IMR-90 (cell line): ENCODE data around the gene SSBP2. TPM values are rescaled to one million over a fixed set of nuclear protein-coding genes. Genes with fewer than 3 reads are reported as not detected.

Experiments used
- ATAC-seq: fragments of 200-7000 bp; cut with Tn5 transposase; 2 replicates; pipeline ENCODE4 v1.9.1; 2020; ENCODE audit warnings: low read depth, mild to moderate bottlenecking, moderate library complexity
- BruUV-seq: library from RNA; stranded (reverse); fragments of 400-500 nt; replicated peaks from 2 replicates; lab custom pipeline; 2021; lab: Mats Ljungman, UMichigan
- CTCF ChIA-PET: fragments of 300-600 bp; formaldehyde crosslinking; extraction: SDS; loops from one replicate; lab custom pipeline; 2021; ENCODE audit warnings: antibody characterized with exemption; lab: Yijun Ruan, JAX
- POLR2A ChIA-PET: fragments of 300-600 bp; sonication (Branson Sonifier 250); formaldehyde crosslinking; loops from one replicate; lab custom pipeline; 2022; ENCODE audit warnings: antibody characterized with exemption; ENCODE audit not compliant: unreplicated experiment; lab: Charles Lee
- DNase-seq: peaks from one replicate; pipeline ENCODE4 v3.0.0; 2013
- H2AFZ ChIP-seq: replicated peaks from 2 replicates; pipeline ENCODE3; 2013; ENCODE audit warnings: low read length, mild to moderate bottlenecking; ENCODE audit not compliant: poor library complexity
- H2AK5ac ChIP-seq: 2 replicates; pipeline ENCODE4 v1.6.1; 2013; ENCODE audit warnings: low read depth, low read length, inconsistent platforms
- H2AK9ac ChIP-seq: replicated peaks from 2 replicates; pipeline ENCODE3; 2013; ENCODE audit warnings: mild to moderate bottlenecking, low read depth, low read length, moderate library complexity; ENCODE audit not compliant: poor library complexity
- H2BK120ac ChIP-seq: 2 replicates; pipeline ENCODE4 v1.6.1; 2013; ENCODE audit warnings: low read depth, low read length, inconsistent platforms
- H2BK15ac ChIP-seq: 3 replicates; pipeline ENCODE4 v1.6.1; 2013; ENCODE audit warnings: low read depth, low read length, inconsistent platforms
- H2BK20ac ChIP-seq: 2 replicates; pipeline ENCODE4 v1.6.1; 2013; ENCODE audit warnings: low read depth, mild to moderate bottlenecking, inconsistent platforms, low read length, moderate library complexity
- H2BK5ac ChIP-seq: 2 replicates; pipeline ENCODE4 v1.6.1; 2013; ENCODE audit warnings: mild to moderate bottlenecking, low read depth, low read length, inconsistent platforms; ENCODE audit not compliant: poor library complexity, severe bottlenecking
- H3K14ac ChIP-seq: replicated peaks from 2 replicates; pipeline ENCODE4 v1.6.1; 2013; ENCODE audit warnings: low read depth, low read length, inconsistent platforms
- H3K18ac ChIP-seq: 2 replicates; pipeline ENCODE4 v1.6.1; 2013; ENCODE audit warnings: low read depth, low read length, control low read depth
- H3K23ac ChIP-seq: 2 replicates; pipeline ENCODE4 v1.6.1; 2013; ENCODE audit warnings: low read depth, low read length, inconsistent platforms
- H3K27ac ChIP-seq: 2 replicates; pipeline ENCODE4 v1.5.1; 2013; ENCODE audit warnings: mild to moderate bottlenecking, control low read depth, low read length; ENCODE audit not compliant: insufficient read depth
- H3K27me3 ChIP-seq: 2 replicates; pipeline ENCODE4 v1.6.1; 2013; ENCODE audit warnings: low read length; ENCODE audit not compliant: control insufficient read depth, insufficient read depth
- H3K36me3 ChIP-seq: 2 replicates; pipeline ENCODE4 v1.6.1; 2013; ENCODE audit warnings: low read length, mixed read lengths; ENCODE audit not compliant: control insufficient read depth, insufficient read depth
- H3K4ac ChIP-seq: 2 replicates; pipeline ENCODE4 v1.6.1; 2013; ENCODE audit warnings: low read depth, low read length, inconsistent platforms
- H3K4me1 ChIP-seq: 2 replicates; pipeline ENCODE4 v1.6.1; 2013; ENCODE audit warnings: low read length, mixed read lengths; ENCODE audit not compliant: control insufficient read depth, insufficient read depth
- H3K4me2 ChIP-seq: 2 replicates; pipeline ENCODE4 v1.6.1; 2013; ENCODE audit warnings: low read depth, mild to moderate bottlenecking, control low read depth, low read length, moderate library complexity
- H3K4me3 ChIP-seq: 2 replicates; pipeline ENCODE4 v1.5.1; 2013; ENCODE audit warnings: low read depth, mild to moderate bottlenecking, control low read depth, low read length, moderate library complexity; ENCODE audit not compliant: insufficient read depth
- H3K56ac ChIP-seq: 2 replicates; pipeline ENCODE4 v1.6.1; 2013; ENCODE audit warnings: low read length, inconsistent platforms; ENCODE audit not compliant: insufficient read depth; ENCODE audit errors: extremely low read depth
- H3K79me1 ChIP-seq, 2 experiments: 2 replicates each; pipeline ENCODE4 v1.6.1; 2013; ENCODE audit warnings: low read length in 2 of 2, inconsistent platforms in 1 of 2, low read depth in 1 of 2
- H3K9ac ChIP-seq: 2 replicates; pipeline ENCODE4 v1.6.1; 2013; ENCODE audit warnings: low read depth, low read length, control low read depth
- H3K9me1 ChIP-seq: 2 replicates; pipeline ENCODE4 v1.6.1; 2013; ENCODE audit warnings: low read length, inconsistent platforms; ENCODE audit not compliant: insufficient read depth
- H3K9me3 ChIP-seq: 2 replicates; pipeline ENCODE4 v1.6.1; 2013; ENCODE audit warnings: low read length; ENCODE audit not compliant: control insufficient read depth, insufficient read depth
- H4K20me1 ChIP-seq: 2 replicates; pipeline ENCODE4 v1.6.1; 2013; ENCODE audit warnings: low read length, inconsistent platforms; ENCODE audit not compliant: insufficient read depth
- H4K5ac ChIP-seq: 2 replicates; pipeline ENCODE4 v1.6.1; 2013; ENCODE audit warnings: mild to moderate bottlenecking, low read depth, low read length, control low read depth
- H4K8ac ChIP-seq, 2 experiments: 2 replicates each; pipeline ENCODE4 v1.6.1; 2013; ENCODE audit warnings: low read depth in 2 of 2, low read length in 2 of 2, control low read depth in 1 of 2, inconsistent platforms in 1 of 2
- H4K91ac ChIP-seq: 2 replicates; pipeline ENCODE4 v1.6.1; 2013; ENCODE audit warnings: low read depth, low read length, inconsistent platforms; ENCODE audit not compliant: insufficient read depth
- BHLHE40 ChIP-seq: fragments of 150-350 bp; IDR thresholded peaks from 2 replicates; pipeline ENCODE4 v1.6.1; 2016; ENCODE audit warnings: mild to moderate bottlenecking, low read depth, low read length
- CEBPB ChIP-seq: IDR thresholded peaks from 2 replicates; pipeline ENCODE4 v1.6.1; 2012; ENCODE audit warnings: low read depth, low read length, improper control_type of control experiment
- CHD1 ChIP-seq: IDR thresholded peaks from 2 replicates; pipeline ENCODE4 v1.6.1; 2012; ENCODE audit warnings: low read depth, low read length, improper control_type of control experiment
- CTCF ChIP-seq: conservative IDR thresholded peaks from 2 replicates; pipeline ENCODE4 v1.5.1; 2012; ENCODE audit warnings: mild to moderate bottlenecking, low read depth, low read length, improper control_type of control experiment
- ELK1 ChIP-seq: fragments of 150-350 bp; IDR thresholded peaks from 2 replicates; pipeline ENCODE4 v1.6.1; 2016; ENCODE audit warnings: low read depth, mild to moderate bottlenecking, low read length, moderate library complexity, borderline replicate concordance
- FOS ChIP-seq: fragments of 150-350 bp; IDR thresholded peaks from 2 replicates; pipeline ENCODE4 v1.6.1; 2016; ENCODE audit warnings: low read depth, low read length
- MAFK ChIP-seq: IDR thresholded peaks from 2 replicates; pipeline ENCODE4 v1.6.1; 2012; ENCODE audit warnings: low read depth, low read length, improper control_type of control experiment
- MAZ ChIP-seq: IDR thresholded peaks from 2 replicates; pipeline ENCODE4 v1.6.1; 2012; ENCODE audit warnings: low read depth, mild to moderate bottlenecking, low read length, improper control_type of control experiment, moderate library complexity, borderline replicate concordance
- MXI1 ChIP-seq: IDR thresholded peaks from 2 replicates; pipeline ENCODE4 v1.6.1; 2012; ENCODE audit warnings: low read depth, mild to moderate bottlenecking, low read length, moderate library complexity, borderline replicate concordance
- NFE2L2 ChIP-seq: fragments of 150-350 bp; IDR thresholded peaks from 2 replicates; pipeline ENCODE4 v1.6.1; 2016; ENCODE audit warnings: low read depth, mild to moderate bottlenecking, low read length
- POLR2A ChIP-seq: IDR thresholded peaks from 2 replicates; pipeline ENCODE4 v1.6.1; 2012; ENCODE audit warnings: mild to moderate bottlenecking, low read depth, low read length
- RAD21 ChIP-seq: IDR thresholded peaks from 2 replicates; pipeline ENCODE4 v1.6.1; 2012; ENCODE audit warnings: low read length, improper control_type of control experiment
- RCOR1 ChIP-seq: IDR thresholded peaks from 2 replicates; pipeline ENCODE4 v1.6.1; 2012; ENCODE audit warnings: mild to moderate bottlenecking, low read length, improper control_type of control experiment; ENCODE audit not compliant: insufficient replicate concordance
- RFX5 ChIP-seq: IDR thresholded peaks from 2 replicates; pipeline ENCODE4 v1.8.0; 2012; ENCODE audit warnings: low read depth, mild to moderate bottlenecking, low read length, moderate library complexity
- SMC3 ChIP-seq: fragments of 150-350 bp; IDR thresholded peaks from 2 replicates; pipeline ENCODE4 v1.6.1; 2016; ENCODE audit warnings: low read depth, mild to moderate bottlenecking, antibody characterized with exemption, low read length, moderate library complexity
- USF2 ChIP-seq: fragments of 150-350 bp; IDR thresholded peaks from 2 replicates; pipeline ENCODE4 v1.6.1; 2017; ENCODE audit warnings: mild to moderate bottlenecking, antibody characterized with exemption, low read length, low read depth
- WGBS, 2 experiments: methylation state at CpG; one replicate each; pipeline versions ENCODE4 v1.1.5 to v1.1.7; 2013; ENCODE audit warnings: missing lambda C conversion rate in 2 of 2; ENCODE audit not compliant: insufficient read length in 1 of 2; ENCODE audit errors: extremely low coverage in 2 of 2; 5-methylcytosine and 5-hydroxymethylcytosine counted together
- dilution Hi-C: fragments of 300-500 bp; cut with HindIII; formaldehyde crosslinking; loops from one replicate; pipeline ENCODE4 v1.14.3; 2018; ENCODE audit warnings: low sequenced_read_pairs; ENCODE audit not compliant: unreplicated experiment
- in situ Hi-C: fragments of 300-500 bp; cut with MboI; formaldehyde crosslinking; loops from 3 replicates; pipeline ENCODE4 v1.14.3; 2019; ENCODE audit warnings: low sequenced_read_pairs, inconsistent platforms, mixed read lengths
- intact Hi-C: fragments of 100-400 bp; cut with micrococcal nuclease; formaldehyde crosslinking; loops from 2 replicates; pipeline ENCODE4 v1.10.0; 2022
- polyA plus RNA-seq, 3 experiments: library from polyadenylated mRNA; depleted of rRNA; stranded (reverse); fragments of >200 nt; gene quantifications; 2 replicates each; pipeline ENCODE4 v1.2.3, GENCODE V29; 2012; ENCODE audit warnings: low replicate concordance in 1 of 3
- total RNA-seq: library from RNA; depleted of rRNA; stranded (reverse); fragments of >200 nt; gene quantifications from 2 replicates; pipeline ENCODE4 v1.2.3, GENCODE V29; 2012

Gene SSBP2
- total and polyA plus RNA-seq, 2 of the 4 experiments (the other 2 are of a cell fraction): 38.4 to 42.7 TPM

GRCh38 chr5:81639556-81639955 is 111.3 kb downstream of the SSBP2 start:
- no peak overlapping the region for H2AK5ac ChIP-seq
- no peak overlapping the region for H4K5ac ChIP-seq
- H2BK20ac ChIP-seq: no peak overlapping the region
- H3K9me3 ChIP-seq: no peaks in the 10 kb centered on the region
- peak overlapping the region in 1 of 2 experiments; percentile 26; a peak in 1 of 4 replicates for H4K8ac ChIP-seq
- H2BK5ac ChIP-seq: peak overlapping the region; percentile 18
- no peak overlapping the region for H2BK15ac ChIP-seq
- no peak overlapping the region for H3K4ac ChIP-seq
- no peak overlapping the region for H3K4me3 ChIP-seq
- H3K4me2 ChIP-seq: no peak overlapping the region
- no peak overlapping the region for H2AFZ ChIP-seq
- in situ Hi-C loops: no loop called here
- H3K36me3 ChIP-seq: peaks cover 2% of the 10 kb centered on the region; the same call in 1 of the 2 replicates
- no peak overlapping the region for H3K9ac ChIP-seq
- no peaks in the 10 kb centered on the region for H3K27me3 ChIP-seq
- H2AK9ac ChIP-seq: no peak overlapping the region
- ATAC-seq (peak; percentile 77), DNase-seq (peak; percentile 33)
- POLR2A ChIA-PET: no interaction called here
- no peak overlapping the region for H3K14ac ChIP-seq
- H3K18ac ChIP-seq: no peak overlapping the region
- H3K79me1 ChIP-seq: peaks cover 3 to 8% of the 10 kb centered on the region in 2 experiments; a peak in 2 of 4 replicates
- H3K27ac ChIP-seq: peak overlapping the region; percentile 25; the same call in 1 of the 2 replicates
- no TSS peak for BruUV-seq
- no peaks in the 10 kb centered on the region; the same call in 1 of the 2 replicates for H3K9me1 ChIP-seq
- TF ChIP-seq USF2: no peak
- TF ChIP-seq MXI1: no peak
- no peak for TF ChIP-seq CTCF
- TF ChIP-seq NFE2L2: no peak
- no peak for TF ChIP-seq MAFK
- no peak for TF ChIP-seq CHD1
- TF ChIP-seq RAD21: no peak
- no peak for TF ChIP-seq FOS
- no peak for TF ChIP-seq POLR2A
- TF ChIP-seq RFX5: no peak
- TF ChIP-seq BHLHE40: no peak
- TF ChIP-seq MAZ: no peak
- TF ChIP-seq CEBPB: no peak
- TF ChIP-seq ELK1: no peak
- no peak for TF ChIP-seq SMC3
- no peak for TF ChIP-seq RCOR1
- no CpG with 5 or more reads among the region's 1 CpG for WGBS, 2 experiments
- H4K20me1 ChIP-seq: no peaks in the 10 kb centered on the region
- H3K4me1 ChIP-seq: peaks cover 3% of the 10 kb centered on the region; the same call in 1 of the 2 replicates
- intact Hi-C loops: loop anchor here (5.0 kb wide), 1 partner anchor 103 kb away; no protein-coding TSS in a partner anchor
- H2BK120ac ChIP-seq: no peak overlapping the region
- H3K23ac ChIP-seq: no peak overlapping the region
- H4K91ac ChIP-seq: no peak overlapping the region
- dilution Hi-C loops: no loop called here
- H3K56ac ChIP-seq: no peak overlapping the region
- CTCF ChIA-PET: interaction anchor here (1.2 kb wide), 1 partner anchor 13 kb away, joined by 4 read pairs; no protein-coding TSS in a partner anchor
